GM18502 (cell line): ENCODE results near the gene MYRF.

ENCODE experiments used
- ATAC-seq: cut with Tn5 transposase; IDR thresholded peaks from one replicate; pipeline ENCODE4 v1.9.1; 2021; ENCODE audit warnings: mild to moderate bottlenecking; ENCODE audit not compliant: unreplicated experiment, poor library complexity

Gene MYRF

GRCh38 chr11:61756147-61756451, 3.7 kb downstream of the MYRF start:
- no peak for ATAC-seq

- ATAC-seq: no peak
Observed at GRCh38 chr11:61756452-61757212, 4.2 kb downstream of the MYRF start.

DNA sequence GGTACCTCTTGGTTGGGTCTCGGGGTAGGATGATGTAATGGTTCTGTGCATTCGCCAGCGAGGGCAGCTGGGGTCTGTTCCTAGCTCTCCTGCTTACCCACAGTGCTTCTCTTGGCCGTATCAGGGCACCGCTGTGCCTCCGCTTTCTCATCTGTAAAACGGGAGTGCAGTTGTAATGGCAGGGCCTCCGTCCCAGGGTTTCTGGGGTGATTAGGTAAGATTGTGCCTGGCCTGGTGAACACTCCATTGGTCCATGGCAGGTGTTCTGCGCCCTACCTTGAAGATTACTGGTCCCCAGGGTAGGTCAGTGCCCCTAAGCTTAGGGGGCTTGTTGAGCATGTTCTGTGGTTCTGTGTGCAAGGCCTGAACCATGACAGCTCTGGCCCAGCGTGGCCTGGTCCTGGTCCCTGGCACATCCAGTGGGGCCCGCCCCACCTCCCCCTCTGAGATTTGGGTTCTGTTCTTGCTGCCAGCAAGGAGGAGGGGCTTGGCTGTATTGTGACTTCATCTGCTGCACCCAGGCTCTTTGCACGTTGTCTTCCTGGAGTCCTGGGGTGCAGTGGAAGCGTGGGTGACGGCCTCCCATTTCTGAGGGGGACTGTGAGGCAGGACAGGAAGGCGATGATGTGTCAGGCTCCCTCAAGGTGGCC, 4.9 kb downstream of the MYRF start:
- ATAC-seq: no peak

DNA sequence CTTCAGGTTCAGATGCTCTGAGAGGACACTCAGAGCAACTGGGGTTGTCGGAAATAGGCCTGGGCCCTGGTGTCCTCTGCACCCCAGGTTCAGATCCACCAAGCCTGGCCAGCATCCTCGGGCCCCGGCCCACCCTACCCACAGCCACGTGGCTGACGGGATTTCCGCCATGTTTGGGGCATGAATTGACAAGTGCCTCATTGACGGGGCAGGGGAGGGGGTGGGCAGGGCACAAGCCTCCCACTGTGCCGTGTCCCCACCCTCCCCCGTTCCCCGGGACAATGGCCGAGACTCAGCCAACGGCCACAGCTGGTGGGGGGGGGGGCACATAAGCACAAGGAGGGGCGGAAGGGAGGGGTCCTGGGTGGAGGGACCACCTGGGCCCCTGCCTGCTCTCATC, 8.5 kb downstream of the MYRF start:
- no peak for ATAC-seq

DNA sequence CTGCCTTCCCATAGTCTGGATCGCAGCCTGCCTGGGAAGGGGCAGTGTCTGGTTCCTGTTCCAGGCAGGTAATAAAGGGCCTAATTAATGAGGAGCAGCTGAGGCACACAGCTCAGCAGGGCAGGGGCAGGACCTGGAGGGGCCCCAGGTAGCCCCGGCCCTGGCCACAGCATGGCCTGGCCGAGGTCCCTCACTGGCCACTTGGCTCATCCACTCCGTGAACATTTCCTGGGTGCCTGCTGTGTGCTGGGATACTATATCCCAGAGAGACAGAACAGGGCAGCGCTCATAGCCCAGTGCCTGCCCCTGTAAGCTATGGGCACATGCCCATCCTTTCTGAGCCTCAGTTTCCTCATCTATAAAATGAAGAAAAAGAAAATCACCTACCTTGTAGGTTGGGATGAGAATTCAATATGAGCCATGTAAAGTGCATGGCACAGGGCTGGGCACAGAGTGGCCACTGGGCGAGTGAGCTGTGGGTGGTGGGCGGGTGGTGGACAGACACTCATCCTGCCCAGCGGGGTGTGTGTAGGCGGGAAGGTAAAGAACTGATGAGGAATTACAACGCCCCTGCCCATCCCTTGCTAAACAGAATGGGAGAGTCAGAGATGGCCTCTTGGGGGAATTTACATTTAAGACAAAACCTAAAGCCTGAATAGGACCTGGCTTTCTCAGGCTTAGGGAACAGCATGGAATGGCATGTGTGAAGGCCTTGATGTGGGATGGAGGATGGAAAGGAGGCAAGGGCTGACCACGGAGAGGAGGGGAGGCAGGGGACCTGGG, 9.2 kb downstream of the MYRF start:
- no peak for ATAC-seq

DNA sequence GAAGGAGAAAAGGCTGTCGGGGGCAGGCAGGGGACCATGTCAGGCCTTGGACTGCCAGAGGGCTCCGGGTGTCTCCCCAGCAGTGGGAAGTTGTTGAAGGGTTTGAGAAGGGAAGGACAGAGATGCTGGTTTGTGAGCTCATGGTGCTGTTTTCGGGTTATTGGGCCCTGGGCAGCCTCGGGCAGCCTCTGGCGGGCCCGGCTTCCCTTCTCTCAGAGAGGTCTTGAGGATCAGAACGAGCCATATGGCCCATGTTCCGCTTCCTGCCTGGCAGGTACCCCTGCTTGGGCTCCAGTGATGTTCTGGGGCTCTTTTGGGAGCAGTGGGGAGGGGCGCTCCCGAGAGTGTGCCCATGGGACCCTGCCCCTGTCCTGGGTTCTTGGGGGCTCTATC, 9.8 kb downstream of the MYRF start:
- ATAC-seq: no peak

DNA sequence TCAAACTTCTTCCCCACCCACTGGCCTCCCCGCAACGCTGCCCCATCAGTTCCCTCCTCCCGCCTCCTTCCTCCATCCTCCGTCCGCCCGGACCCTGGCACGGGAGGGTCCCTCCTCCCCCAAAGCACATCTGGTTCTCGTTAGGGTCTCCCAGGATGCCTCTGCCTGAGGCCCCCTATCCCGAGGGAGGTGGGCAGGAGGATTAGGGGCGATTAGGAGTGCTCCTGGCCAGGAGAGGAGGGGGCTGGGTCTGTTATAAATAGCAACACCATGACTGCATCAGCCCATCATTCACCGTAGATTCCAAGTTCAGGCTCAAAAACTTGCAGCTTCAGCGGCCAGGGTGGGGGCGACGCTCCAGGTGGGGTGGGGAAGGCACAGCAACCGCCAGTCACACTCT, 10.4 kb downstream of the MYRF start:
- no peak for ATAC-seq

DNA sequence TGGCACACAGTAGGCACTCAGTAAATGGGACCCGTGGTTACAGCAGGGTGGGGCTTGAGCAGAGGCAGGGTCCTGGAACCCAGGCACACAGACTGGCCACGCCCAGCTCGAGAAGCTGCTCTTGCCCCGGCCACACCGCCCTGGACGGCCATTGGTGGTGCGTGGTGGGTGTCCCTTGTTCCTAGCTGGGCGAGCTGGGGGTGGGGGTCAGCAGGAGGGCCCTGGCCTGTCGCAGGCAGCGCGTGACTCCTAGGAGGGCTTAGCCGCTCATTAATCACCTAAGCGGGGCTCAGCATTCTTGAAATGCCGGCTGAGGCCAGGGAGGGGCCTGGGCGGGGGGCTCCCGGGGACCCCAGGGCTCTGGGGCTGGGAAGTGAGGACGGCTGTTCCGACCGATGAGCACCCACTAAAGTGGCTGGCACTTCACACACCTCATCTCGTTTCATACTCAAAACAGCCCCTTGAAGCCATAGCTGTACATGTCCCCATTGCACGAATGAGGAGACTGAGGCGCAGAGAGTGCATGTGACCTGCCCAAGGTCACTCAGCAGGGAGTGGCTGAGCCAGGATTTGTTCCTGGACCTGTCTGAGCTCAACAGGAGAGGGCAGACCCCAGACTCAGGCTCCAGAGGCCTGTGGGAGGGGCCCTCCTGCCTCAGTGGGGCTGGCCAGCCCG, 11.6 kb downstream of the MYRF start:
- ATAC-seq: no peak

DNA sequence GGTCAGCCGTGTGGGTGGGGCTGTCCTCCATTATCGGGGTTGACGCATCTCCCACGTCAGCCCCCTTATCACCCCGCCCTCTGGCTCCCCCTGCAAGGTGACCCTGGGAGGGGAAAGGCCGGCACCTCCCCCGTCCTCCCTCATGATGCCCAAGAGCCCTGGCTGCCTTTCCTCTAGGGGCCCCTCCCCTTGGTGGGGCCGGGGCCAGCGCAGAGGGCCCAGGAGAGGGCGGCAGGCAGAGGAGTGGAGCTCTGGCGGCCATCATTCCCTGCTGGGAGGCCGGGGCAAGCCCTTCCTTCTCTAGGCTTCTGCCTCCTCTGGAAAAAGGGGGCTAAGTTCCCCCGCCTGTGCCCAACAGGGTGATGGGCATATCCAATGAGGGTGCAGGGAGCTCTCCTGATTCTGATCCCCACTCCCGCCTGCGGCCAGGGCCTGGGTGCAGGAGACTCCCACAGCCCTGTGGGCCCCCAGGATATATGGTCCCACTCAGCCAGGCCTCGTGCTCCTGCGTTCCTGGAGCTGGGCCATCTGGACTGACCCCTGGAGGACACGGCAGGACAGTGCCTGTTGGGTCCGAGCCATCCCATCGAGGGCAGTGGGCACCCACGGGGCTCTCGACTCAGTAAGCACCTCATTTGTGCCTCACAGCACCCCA, 12.3 kb downstream of the MYRF start:
- ATAC-seq: no peak

DNA sequence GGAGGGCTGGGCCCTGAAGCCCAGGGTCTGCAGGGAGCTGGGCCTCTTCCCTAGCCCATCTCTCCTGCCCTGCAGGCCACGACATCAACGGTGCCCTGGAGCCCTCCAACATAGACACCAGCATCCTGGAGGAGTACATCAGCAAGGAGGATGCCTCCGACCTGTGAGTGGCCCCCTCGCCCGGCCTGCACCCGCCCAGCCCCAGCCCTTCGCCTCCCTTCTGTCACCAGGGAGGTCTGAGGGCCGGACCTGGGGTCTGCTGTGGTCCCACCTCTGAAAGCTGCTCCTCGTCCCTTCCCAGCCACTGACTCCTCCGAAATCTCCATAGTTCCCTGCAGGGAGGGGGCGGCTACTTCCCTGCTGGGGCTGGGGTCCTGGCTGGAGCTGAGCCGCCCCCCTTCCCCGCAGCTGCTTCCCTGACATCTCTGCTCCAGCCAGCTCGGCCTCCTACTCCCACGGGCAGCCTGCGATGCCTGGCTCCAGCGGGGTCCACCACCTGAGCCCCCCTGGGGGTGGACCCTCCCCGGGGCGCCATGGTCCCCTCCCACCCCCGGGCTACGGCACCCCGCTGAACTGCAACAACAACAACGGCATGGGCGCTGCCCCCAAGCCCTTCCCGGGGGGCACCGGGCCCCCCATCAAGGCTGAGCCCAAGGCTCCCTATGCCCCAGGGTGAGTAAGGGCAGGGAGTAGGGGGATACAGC, 13.3 kb downstream of the MYRF start:
- ATAC-seq: no peak

- ATAC-seq: no peak
Observed at GRCh38 chr11:61766353-61766841, 14.0 kb downstream of the MYRF start.

DNA sequence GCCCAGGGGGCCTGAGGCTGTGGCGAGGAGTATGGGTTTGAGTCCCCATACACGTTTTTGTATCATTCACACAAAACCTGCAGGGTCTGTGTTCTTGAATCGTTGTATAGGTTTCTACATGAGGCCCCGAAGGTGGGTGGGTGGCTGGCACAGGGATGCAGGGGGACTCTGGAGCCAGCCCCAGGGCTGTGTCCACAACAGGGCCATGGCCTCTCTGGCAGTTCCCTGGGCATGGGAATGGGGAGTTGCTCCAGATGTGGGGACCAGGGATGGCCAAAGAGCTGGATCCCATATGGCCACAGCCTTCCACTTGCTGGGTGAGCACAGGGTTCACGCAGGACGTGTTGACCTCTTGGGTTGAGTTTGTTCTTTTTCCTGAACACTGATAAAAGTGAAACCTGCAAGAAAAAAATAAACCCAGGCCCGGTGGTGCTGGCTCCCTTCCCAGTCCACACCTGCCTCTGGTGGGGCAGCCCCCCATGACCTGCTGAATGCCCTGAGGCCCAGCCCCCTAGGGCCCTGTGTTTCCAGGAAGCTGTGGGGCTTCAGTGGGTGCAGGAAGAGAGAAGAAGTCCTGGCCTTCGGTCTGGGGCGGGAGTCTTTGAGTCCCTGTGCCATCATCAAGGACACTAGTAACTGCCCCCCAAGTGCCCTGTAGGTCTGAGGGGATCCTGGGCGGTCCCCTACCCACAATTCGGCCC, 16.1 kb downstream of the MYRF start:
- ATAC-seq: no peak

DNA sequence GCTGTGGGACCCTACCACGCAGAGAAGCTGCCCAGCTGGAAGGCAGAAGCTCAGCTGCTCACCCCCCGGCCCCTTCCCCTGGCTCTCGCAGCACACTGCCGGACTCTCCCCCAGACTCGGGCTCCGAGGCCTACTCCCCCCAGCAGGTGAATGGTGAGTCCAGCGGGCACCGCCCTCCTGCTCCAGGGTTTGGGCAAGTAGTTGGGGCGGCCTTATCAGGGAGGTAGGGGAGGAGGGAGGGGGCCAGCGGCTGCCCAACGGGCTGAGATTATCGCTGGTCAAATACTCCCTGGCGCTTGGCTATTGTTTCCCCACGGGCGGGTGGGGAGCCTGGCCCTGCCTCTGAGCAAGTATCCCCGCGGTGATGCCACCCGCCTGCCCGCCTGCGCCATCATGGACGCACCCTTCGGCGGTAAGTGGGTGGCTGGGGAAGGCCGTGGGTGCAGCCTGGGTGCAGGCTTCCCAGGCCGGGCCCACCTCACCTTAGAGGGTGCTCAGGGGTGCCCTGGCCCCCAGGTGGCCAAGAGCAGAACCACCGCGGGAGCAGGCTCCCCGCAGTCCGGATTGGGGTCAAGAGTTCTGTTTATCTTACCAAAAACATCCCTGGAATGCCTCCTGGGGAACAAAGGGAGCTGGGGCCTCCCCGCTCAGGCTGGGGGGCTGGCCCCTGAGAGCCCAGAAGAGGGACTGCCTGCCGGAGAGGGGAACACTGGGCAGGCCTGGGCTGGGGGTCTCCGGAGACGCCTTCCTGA, 16.9 kb downstream of the MYRF start:
- no peak for ATAC-seq

- no peak for ATAC-seq
Observed at GRCh38 chr11:61769946-61770683, 17.7 kb downstream of the MYRF start.

DNA sequence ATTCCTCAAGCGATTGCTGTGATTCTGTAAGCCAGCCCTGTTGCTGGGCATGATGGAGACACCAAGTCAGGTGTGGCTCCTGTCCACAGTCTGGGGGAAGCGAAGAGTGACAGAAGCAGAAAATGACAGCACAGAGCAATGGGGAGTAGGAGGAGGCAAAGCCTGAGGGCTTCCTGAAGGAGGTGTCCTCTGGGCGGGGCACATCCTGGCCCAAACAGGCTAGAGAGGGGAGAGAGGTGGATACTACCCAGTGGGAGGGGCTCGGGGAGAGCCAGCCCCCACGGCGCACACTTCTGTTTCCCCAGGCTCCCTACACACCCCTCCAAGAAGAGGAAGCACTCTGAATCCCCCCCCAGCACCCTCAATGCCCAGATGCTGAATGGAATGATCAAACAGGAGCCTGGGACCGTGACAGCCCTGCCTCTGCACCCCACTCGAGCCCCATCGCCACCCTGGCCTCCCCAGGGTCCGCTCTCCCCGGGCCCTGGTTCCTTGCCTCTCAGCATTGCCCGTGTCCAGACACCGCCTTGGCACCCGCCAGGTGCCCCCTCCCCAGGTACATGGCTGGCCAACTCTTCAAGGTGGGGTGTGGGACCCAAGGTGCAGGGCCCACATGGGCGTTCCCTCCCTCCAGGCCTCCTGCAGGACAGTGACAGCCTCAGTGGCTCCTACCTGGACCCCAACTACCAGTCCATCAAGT, 18.9 kb downstream of the MYRF start:
- ATAC-seq: no peak

DNA sequence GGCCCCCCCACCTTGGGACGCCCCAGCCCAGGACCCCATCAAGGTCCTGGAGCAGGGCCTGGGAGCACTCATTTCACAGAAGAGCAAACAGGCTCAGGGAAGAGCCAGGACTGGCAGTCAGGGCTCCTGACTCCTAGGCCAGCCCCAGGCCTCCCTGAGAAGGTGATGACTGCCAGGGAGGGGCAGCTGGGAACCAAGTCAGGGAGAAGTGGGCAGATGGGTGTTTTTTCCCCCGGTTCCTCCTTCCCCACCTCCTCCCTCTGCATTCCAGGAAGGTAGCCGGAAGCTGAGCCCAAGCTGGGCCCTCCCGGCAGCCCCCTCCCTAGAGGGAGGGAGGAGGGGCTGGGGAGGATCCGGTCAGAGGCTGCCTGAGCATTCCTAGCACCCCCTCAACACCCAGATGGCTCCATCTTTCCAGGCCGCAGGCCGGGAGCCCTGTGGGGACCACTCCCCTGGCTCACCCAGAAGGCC, 19.6 kb downstream of the MYRF start:
- no peak for ATAC-seq

DNA sequence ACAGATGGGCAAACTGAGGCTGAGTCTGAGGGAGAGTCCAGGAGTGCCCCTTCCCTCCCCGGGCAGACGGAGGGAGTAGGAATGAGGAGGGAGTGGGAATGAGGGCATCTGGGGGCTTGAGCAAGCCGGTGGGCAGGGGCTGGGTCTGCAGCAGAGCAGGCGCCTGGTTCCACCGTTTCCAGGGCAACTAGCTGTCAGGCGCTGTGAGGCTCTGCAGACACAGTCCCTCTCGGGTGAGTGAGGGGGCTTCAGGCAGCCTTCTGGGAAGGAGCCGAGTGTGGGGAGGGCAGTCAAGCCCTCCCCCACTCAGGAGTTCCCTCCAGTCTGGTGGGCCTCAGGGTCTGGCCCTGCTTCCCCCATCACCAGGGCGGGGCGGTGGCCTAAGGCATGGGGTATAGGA, 20.9 kb downstream of the MYRF start:
- no peak for ATAC-seq
